ENCODE data around the gene PGF. TPM values are rescaled to one million over a fixed set of nuclear protein-coding genes. Genes with fewer than 3 reads are reported as not detected.

Gene PGF
- total RNA-seq: 1 to 10 TPM in 5 of 6 experiments, under 1 TPM in 1; 0.55 to 4.2 (median 2.1) TPM
- long read RNA-seq: 0 reads

- H3K4me1 ChIP-seq: peaks cover 0 to 4% (median 0%) of the 10 kb centered on the region in 4 donors
- peak; percentile 73 to 77 (median 75) for DNase-seq
- H3K36me3 ChIP-seq: no peaks in the 10 kb centered on the region
- peak within 1 kb of the TSS; percentile 32 to 48 (median 47) for H3K4me3 ChIP-seq
- peak within 1 kb of the TSS in 1 of 3 donors; percentile 14 for H3K27ac ChIP-seq
- TF ChIP-seq POLR2A (IDR thresholded peaks at IDR 0.05): peak; percentile 66
- TF ChIP-seq CTCF (IDR thresholded peaks at IDR 0.05): no peak
- ATAC-seq: peak; percentile 90 to 95 (median 92)
- intact Hi-C loops (cut with DNase I): no loop called here
- no peaks in the 10 kb centered on the region for H3K9me3 ChIP-seq
- 10% methylated on average over 4 of the region's 73 CpGs for WGBS (ENCODE audit: insufficient coverage, low coverage, low lambda C conversion rate, missing lambda C conversion rate)
- H3K27me3 ChIP-seq: no peaks in the 10 kb centered on the region
Measured at GRCh38 chr14:74955229-74956026, at the start of gene PGF. TSS of gene PGF (minus strand) at chr14:74955597. CDS start at chr14:74955242, 355 bp downstream.

- ATAC-seq (no peak), DNase-seq (no peak)
- peak overlapping the region; percentile 78 to 88 (median 87) for H3K4me3 ChIP-seq
- 14% methylated on average over 12 of the region's 18 CpGs for WGBS (ENCODE audit: insufficient coverage, low coverage, low lambda C conversion rate, missing lambda C conversion rate)
- no peak for TF ChIP-seq CTCF (IDR thresholded peaks at IDR 0.05)
- no peak for TF ChIP-seq POLR2A (IDR thresholded peaks at IDR 0.05)
- peak overlapping the region; percentile 17 to 70 (median 56) for H3K27ac ChIP-seq
- H3K9me3 ChIP-seq: no peaks in the 10 kb centered on the region
- H3K27me3 ChIP-seq: no peaks in the 10 kb centered on the region
- H3K4me1 ChIP-seq: peaks cover 0 to 9% (median 4%) of the 10 kb centered on the region in 4 donors
- intact Hi-C loops (cut with DNase I): no loop called here
- H3K36me3 ChIP-seq: peaks cover 0 to 30% (median 14%) of the 10 kb centered on the region in 4 donors
Measured at GRCh38 chr14:75003250-75004027, 48.0 kb upstream of the PGF start.

GRCh38 chr14:75002392-75003249 is 47.2 kb upstream of the PGF start, which contains the start of gene EIF2B2:
TSS of gene EIF2B2 (plus strand) at chr14:75002921. CDS start at chr14:75002991, 70 bp downstream.
- 1% methylated on average over 29 of the region's 66 CpGs for WGBS (ENCODE audit: insufficient coverage, low coverage, low lambda C conversion rate, missing lambda C conversion rate)

More at GRCh38 chr14:75002392-75003249, 47.2 kb upstream of the PGF start, which contains the start of gene EIF2B2:
- H3K4me3 ChIP-seq: peak within 1 kb of the TSS; percentile 78 to 88 (median 87)
- peaks cover 0 to 9% (median 4%) of the 10 kb centered on the region in 4 donors for H3K4me1 ChIP-seq
- no peaks in the 10 kb centered on the region for H3K9me3 ChIP-seq
- intact Hi-C loops (cut with DNase I): no loop called here
- peaks cover 0 to 22% (median 12%) of the 10 kb centered on the region in 4 donors for H3K36me3 ChIP-seq
- TF ChIP-seq CTCF (IDR thresholded peaks at IDR 0.05): peak in 2 of 4 donors; percentile 6 to 24
- TF ChIP-seq POLR2A (IDR thresholded peaks at IDR 0.05): peak; percentile 47
- peak; percentile 99 to 100 (median 100) for ATAC-seq
- peak within 1 kb of the TSS; percentile 17 to 70 (median 56) for H3K27ac ChIP-seq
- H3K27me3 ChIP-seq: no peaks in the 10 kb centered on the region
- peak; percentile 97 to 98 (median 98) for DNase-seq
